SK-N-SH (cell line): ENCODE data around the gene TMEM126B. TPM values are rescaled to one million over a fixed set of nuclear protein-coding genes. Genes with fewer than 3 reads are reported as not detected.

Experiments
- CTCF ChIA-PET: fragments of 300-600, 350-600 bp; formaldehyde crosslinking; extraction: SDS; loops from one replicate; lab custom pipeline; 2021; lab: Yijun Ruan, JAX
- POLR2A ChIA-PET: fragments of 350-600 bp; sonication (Branson Sonifier 250); formaldehyde crosslinking; extraction: SDS; loops from one replicate; lab custom pipeline; 2020; ENCODE audit warnings: antibody characterized with exemption, inconsistent platforms; lab: Yijun Ruan, JAX
- DNase-seq: peaks from one replicate; pipeline ENCODE4 v3.0.0; 2012
- H2AFZ ChIP-seq: fragments of 200-600 bp; sonication (generic); 2 replicates; pipeline ENCODE4 v1.8.1; 2016; ENCODE audit warnings: antibody characterized with exemption, mild to moderate bottlenecking, low read depth
- H3F3A ChIP-seq: fragments of 200-600 bp; sonication (generic); replicated peaks from 2 replicates; pipeline ENCODE3; 2016; ENCODE audit warnings: antibody characterized with exemption, mild to moderate bottlenecking; ENCODE audit not compliant: insufficient read depth
- H3K27ac ChIP-seq, 2 experiments: fragments of 200-500 bp in 1 of 2; fragments of 200-600 bp in 1 of 2; sonication (Bioruptor generic) in 1 of 2; sonication (generic), shearing (Covaris generic) in 1 of 2; 2 replicates each; pipeline versions ENCODE4 v1.5.1 to v1.6.1; 2014 to 2016; ENCODE audit warnings: low read depth in 2 of 2, inconsistent platforms in 1 of 2, low read length in 1 of 2, mild to moderate bottlenecking in 1 of 2, mixed read lengths in 1 of 2
- H3K27me3 ChIP-seq: fragments of 200-600 bp; sonication (generic), shearing (Covaris generic); 2 replicates; pipeline ENCODE4 v1.6.1; 2016; ENCODE audit warnings: mixed run types; ENCODE audit not compliant: insufficient read depth
- H3K36me3 ChIP-seq, 2 experiments: fragments of 200-500 bp in 1 of 2; fragments of 200-600 bp in 1 of 2; sonication (Bioruptor generic) in 1 of 2; sonication (generic) in 1 of 2; replicated peaks in 1 of 2; 2 replicates each; pipeline versions ENCODE3 to v1.5.1; 2014 to 2016; ENCODE audit warnings: low read length in 1 of 2, mild to moderate bottlenecking in 1 of 2; ENCODE audit not compliant: insufficient read depth in 2 of 2, control insufficient read depth in 1 of 2
- H3K4me1 ChIP-seq, 2 experiments: fragments of 200-500 bp in 1 of 2; fragments of 200-600 bp in 1 of 2; sonication (Bioruptor generic) in 1 of 2; sonication (generic), shearing (Covaris generic) in 1 of 2; 2 replicates each; pipeline versions ENCODE4 v1.5.1 to v1.6.1; 2014 to 2016; ENCODE audit warnings: low read depth in 1 of 2, low read length in 1 of 2, mixed run types in 1 of 2; ENCODE audit not compliant: insufficient read depth in 2 of 2, control insufficient read depth in 1 of 2
- H3K4me2 ChIP-seq: fragments of 200-600 bp; sonication (generic), shearing (Covaris generic); 2 replicates; pipeline ENCODE4 v1.6.1; 2017; ENCODE audit warnings: mixed run types
- H3K4me3 ChIP-seq, 2 experiments: fragments of 200-500 bp in 1 of 2; fragments of 200-600 bp in 1 of 2; sonication (Bioruptor generic) in 1 of 2; sonication (generic), shearing (Covaris generic) in 1 of 2; 2 replicates each; pipeline versions ENCODE4 v1.5.1 to v1.8.1; 2014 to 2016; ENCODE audit warnings: low read depth in 2 of 2, inconsistent platforms in 1 of 2, low read length in 1 of 2, mild to moderate bottlenecking in 1 of 2, mixed read lengths in 1 of 2, moderate library complexity in 1 of 2
- H3K79me2 ChIP-seq: fragments of 200-600 bp; sonication (generic); 2 replicates; pipeline ENCODE4 v1.8.1; 2017; ENCODE audit warnings: mild to moderate bottlenecking; ENCODE audit not compliant: insufficient read depth
- H3K9ac ChIP-seq: fragments of 200-600 bp; sonication (generic); 2 replicates; pipeline ENCODE4 v1.6.1; 2017; ENCODE audit warnings: mixed run types
- H3K9me2 ChIP-seq: fragments of 200-600 bp; sonication (generic); 2 replicates; pipeline ENCODE4 v1.6.1; 2017; ENCODE audit warnings: mixed run types
- H3K9me3 ChIP-seq: fragments of 200-600 bp; sonication (generic); 2 replicates; pipeline ENCODE4 v1.6.1; 2017; ENCODE audit warnings: mixed run types, mild to moderate bottlenecking, moderate library complexity
- H4K20me1 ChIP-seq: fragments of 200-600 bp; sonication (generic); 2 replicates; pipeline ENCODE4 v1.6.1; 2017; ENCODE audit warnings: mild to moderate bottlenecking, mixed run types; ENCODE audit not compliant: insufficient read depth
- CHD2 ChIP-seq: fragments of 150-350 bp; IDR thresholded peaks from 2 replicates; pipeline ENCODE4 v1.6.1; 2018; ENCODE audit warnings: low read length; ENCODE audit not compliant: partially characterized antibody
- ELF1 ChIP-seq: IDR thresholded peaks from 2 replicates; pipeline ENCODE4 v1.4.0; 2012
- EP300 ChIP-seq, 2 experiments: IDR thresholded peaks; 2 replicates each; pipeline versions ENCODE4 v1.4.0 to v1.6.1; 2012; ENCODE audit warnings: borderline replicate concordance in 1 of 2, low read depth in 1 of 2, low read length in 1 of 2
- EZH2phosphoT487 ChIP-seq: fragments of 200-600 bp; sonication (generic); IDR thresholded peaks from 2 replicates; pipeline ENCODE4 v1.6.1; 2017; ENCODE audit warnings: low read depth, mixed run types, mild to moderate bottlenecking, antibody characterized with exemption, moderate library complexity, borderline replicate concordance
- FOSL2 ChIP-seq: IDR thresholded peaks from 2 replicates; pipeline ENCODE4 v1.4.0; 2012; ENCODE audit warnings: low read depth, mild to moderate bottlenecking, moderate library complexity, borderline replicate concordance
- FOXJ3 ChIP-seq: sonication (generic); formaldehyde crosslinking; IDR thresholded peaks from 2 replicates; pipeline ENCODE4 v1.5.1; 2020; ENCODE audit warnings: mild to moderate bottlenecking, missing genetic modification reagents
- FOXM1 ChIP-seq: IDR thresholded peaks from 2 replicates; pipeline ENCODE4 v1.4.0; 2012; ENCODE audit warnings: low read depth, mild to moderate bottlenecking
- GABPA ChIP-seq: IDR thresholded peaks from 2 replicates; pipeline ENCODE4 v1.4.0; 2012; ENCODE audit warnings: low read depth, mild to moderate bottlenecking
- MAX ChIP-seq: IDR thresholded peaks from 2 replicates; pipeline ENCODE4 v1.4.0; 2012; ENCODE audit warnings: low read depth
- MEF2A ChIP-seq: IDR thresholded peaks from 2 replicates; pipeline ENCODE4 v1.4.0; 2012; ENCODE audit warnings: low read depth, borderline replicate concordance
- MXI1 ChIP-seq: IDR thresholded peaks from 2 replicates; pipeline ENCODE4 v1.6.1; 2012; ENCODE audit warnings: mild to moderate bottlenecking, low read depth, low read length, improper control_type of control experiment
- NFIC ChIP-seq: IDR thresholded peaks from 2 replicates; pipeline ENCODE4 v1.4.0; 2012; ENCODE audit warnings: borderline replicate concordance
- RAD21 ChIP-seq: IDR thresholded peaks from 2 replicates; pipeline ENCODE4 v1.6.1; 2012; ENCODE audit warnings: mild to moderate bottlenecking, low read length
- RCOR1 ChIP-seq: fragments of 150-350 bp; IDR thresholded peaks from 2 replicates; pipeline ENCODE4 v1.6.1; 2017; ENCODE audit warnings: antibody characterized with exemption, low read length
- RFX5 ChIP-seq: IDR thresholded peaks from 2 replicates; pipeline ENCODE4 v1.6.1; 2012; ENCODE audit warnings: mild to moderate bottlenecking, improper control_type of control experiment, low read length
- TCF12 ChIP-seq: IDR thresholded peaks from 2 replicates; pipeline ENCODE4 v1.4.0; 2012
- TEAD4 ChIP-seq: IDR thresholded peaks from 2 replicates; pipeline ENCODE4 v1.4.0; 2012; ENCODE audit warnings: mild to moderate bottlenecking, borderline replicate concordance; ENCODE audit not compliant: insufficient read depth
- YY1 ChIP-seq: IDR thresholded peaks from 2 replicates; pipeline ENCODE4 v1.4.0; 2012; ENCODE audit warnings: low read depth, mild to moderate bottlenecking
- WGBS: methylation state at CpG from one replicate; pipeline ENCODE4 v1.1.6; 2017; ENCODE audit warnings: low lambda C conversion rate; 5-methylcytosine and 5-hydroxymethylcytosine counted together
- polyA plus RNA-seq, 3 experiments: library from polyadenylated mRNA; depleted of rRNA; stranded (reverse); fragments of >200 nt; gene quantifications; 2 replicates each; pipeline ENCODE4 v1.2.3, GENCODE V29; 2012
- TF ChIP-seq, protein P1 (sequence below): IDR thresholded peaks from 2 replicates; pipeline ENCODE4 v1.4.0; 2012; ENCODE audit warnings: low read depth, borderline replicate concordance

TMEM126B gene
- polyA plus RNA-seq, 1 of the 3 experiments (the other 2 are of a cell fraction), result 27.7 TPM

DNA sequence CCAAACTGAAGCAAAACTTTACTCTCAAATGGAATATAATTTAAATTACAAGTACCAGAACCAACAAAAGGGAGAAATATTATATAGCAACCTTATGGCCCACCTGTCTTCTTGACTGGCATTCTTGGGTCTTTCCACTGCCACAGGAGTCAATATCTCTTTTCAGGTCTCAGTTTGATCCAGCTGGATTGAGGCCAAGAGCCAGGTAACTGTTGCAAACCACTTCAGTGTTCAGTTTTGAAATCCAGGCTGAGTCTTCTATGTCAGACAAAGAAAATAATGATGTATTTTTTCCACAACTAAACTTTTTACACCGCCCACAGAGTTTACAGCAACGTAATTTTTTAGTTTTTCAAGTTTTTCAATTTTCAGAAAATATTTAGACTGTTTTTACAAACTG is 1.9 kb upstream of the TMEM126B start:
- CTCF ChIA-PET, result interaction anchor here (0.8 to 1.4 kb wide), 2 partner anchors 9 to 37 kb away, joined by 3 to 4 read pairs; no protein-coding TSS in a partner anchor
- POLR2A ChIA-PET, result no interaction called here

DNA sequence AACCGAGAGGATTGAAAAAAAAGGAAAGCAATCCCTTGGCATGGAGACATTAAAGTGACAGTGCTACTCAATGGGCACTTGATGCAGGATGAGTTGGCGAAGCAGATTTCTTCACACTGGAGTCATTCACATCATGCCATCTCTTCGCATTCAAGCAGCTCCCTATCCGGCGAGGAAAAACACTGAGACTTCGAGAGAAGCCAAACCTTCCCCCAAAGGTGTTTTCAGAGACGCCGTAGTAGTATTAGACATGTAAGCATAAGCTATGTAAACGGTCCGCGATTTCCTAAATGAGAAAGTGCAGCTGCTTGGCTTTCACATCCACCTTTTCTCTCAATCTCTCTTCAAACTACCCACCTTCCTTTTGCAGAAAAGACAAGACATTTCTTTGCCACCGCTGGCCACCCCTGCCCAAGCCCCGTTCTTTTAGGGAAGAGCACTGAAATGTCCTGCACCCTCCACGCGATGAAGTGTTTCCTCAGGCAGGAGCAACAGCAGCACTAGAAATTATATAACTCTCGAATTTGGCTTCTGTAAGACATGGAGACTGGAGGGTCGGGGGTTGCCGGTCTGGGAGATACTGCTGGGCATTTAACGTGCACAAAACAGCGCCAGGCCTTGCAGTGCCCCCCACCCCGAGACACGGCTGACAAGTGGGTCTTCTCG is 928 bp upstream of the TMEM126B start, which contains the start of gene DLG2:
Gene DLG2 (minus strand): TSS at position 13 of the 666 bp plus-strand sequence.
- Histone ChIP-seq H3K4me1 (peaks cover 0 to 3% of the 10 kb centered on the region in 2 experiments; a peak in 3 of 4 replicates), H3K4me3 (peak within 1 kb of the TSS; percentile 72 to 87), H3K4me2 (peak within 1 kb of the TSS; percentile 82), H4K20me1 (no peaks in the 10 kb centered on the region), H3K9ac (peak within 1 kb of the TSS; percentile 67), H3K9me3 (no peaks in the 10 kb centered on the region), H3K9me2 (no peaks in the 10 kb centered on the region), H3K36me3 (peaks cover 10 to 11% of the 10 kb centered on the region in 2 experiments), H3K27me3 (no peaks in the 10 kb centered on the region), H3F3A (no peaks in the 10 kb centered on the region), H2AFZ (peak within 1 kb of the TSS; percentile 78), H3K27ac (peak within 1 kb of the TSS; percentile 68 to 84), H3K79me2 (peaks cover 39% of the 10 kb centered on the region)
- TF ChIP-seq NFIC, result peak; percentile 51; the same call in 1 of the 2 replicates
- no peak for TF ChIP-seq ELF1
- no peak for TF ChIP-seq FOXM1
- TF ChIP-seq MXI1, result peak; percentile 29; the same call in 1 of the 2 replicates
- TF ChIP-seq MAX, result peak; percentile 40; the same call in 1 of the 2 replicates
- peak; percentile 21 for DNase-seq
- 3% methylated on average over 23 of the region's 23 CpGs for WGBS
- ChIA-PET POLR2A (interaction anchor here (1.6 to 2.0 kb wide), 3 partner anchors 20 to 37 kb away, joined by 7 to 16 read pairs (median 14); partner anchors contain the start of genes CREBZF and TMEM126A), CTCF (interaction anchor here (0.8 to 1.0 kb wide), 2 partner anchors 10 to 31 kb away, joined by 3 read pairs; no protein-coding TSS in a partner anchor)

More for the DNA sequence above, 1.9 kb upstream of the TMEM126B start:
- Histone ChIP-seq H2AFZ (peak overlapping the region; percentile 78), H4K20me1 (no peaks in the 10 kb centered on the region), H3K4me2 (peak overlapping the region; percentile 82), H3K9ac (no peak overlapping the region), H3F3A (no peaks in the 10 kb centered on the region), H3K4me1 (peaks cover 0 to 3% of the 10 kb centered on the region in 2 experiments; a peak in 3 of 4 replicates), H3K4me3 (peak overlapping the region in 1 of 2 experiments; percentile 72; a peak in 1 of 4 replicates), H3K27me3 (no peaks in the 10 kb centered on the region), H3K36me3 (peaks cover 4 to 7% of the 10 kb centered on the region in 2 experiments), H3K79me2 (peaks cover 31% of the 10 kb centered on the region), H3K27ac (no peak overlapping the region; a peak in 1 of 4 replicates), H3K9me3 (no peaks in the 10 kb centered on the region), H3K9me2 (no peaks in the 10 kb centered on the region)
- DNase-seq, result no peak
- WGBS, result 86% methylated on average over 2 of the region's 2 CpGs
- no peak for TF ChIP-seq MAX
- no peak for TF ChIP-seq EZH2phosphoT487
- no peak for TF ChIP-seq EP300 (IDR thresholded peaks at IDR 0.05; ENCODE audit: borderline replicate concordance in 1 of 2, low read depth in 1 of 2, low read length in 1 of 2)
- no peak for TF ChIP-seq CHD2
- no peak for TF ChIP-seq YY1
- no peak for TF ChIP-seq TCF12
- TF ChIP-seq MEF2A, result no peak
- no peak for TF ChIP-seq RCOR1
- no peak for TF ChIP-seq RFX5
- TF ChIP-seq FOXJ3 (CRISPR knock-in tag), result no peak
- no peak for TF ChIP-seq GABPA
- no peak for TF ChIP-seq FOSL2
- TF ChIP-seq RAD21, result no peak
- TF ChIP-seq FOXM1, result no peak
- no peak for TF ChIP-seq TEAD4
- TF ChIP-seq, protein P1, sequence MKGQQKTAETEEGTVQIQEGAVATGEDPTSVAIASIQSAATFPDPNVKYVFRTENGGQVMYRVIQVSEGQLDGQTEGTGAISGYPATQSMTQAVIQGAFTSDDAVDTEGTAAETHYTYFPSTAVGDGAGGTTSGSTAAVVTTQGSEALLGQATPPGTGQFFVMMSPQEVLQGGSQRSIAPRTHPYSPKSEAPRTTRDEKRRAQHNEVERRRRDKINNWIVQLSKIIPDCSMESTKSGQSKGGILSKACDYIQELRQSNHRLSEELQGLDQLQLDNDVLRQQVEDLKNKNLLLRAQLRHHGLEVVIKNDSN, result no peak
